ENCODE results near the gene LRCH4. TPM values are rescaled to one million over a fixed set of nuclear protein-coding genes. Genes with fewer than 3 reads are reported as not detected.

LRCH4 gene
- total and polyA plus RNA-seq, 8 donors = 16.4 to 106 (median 27.7) TPM

DNA sequence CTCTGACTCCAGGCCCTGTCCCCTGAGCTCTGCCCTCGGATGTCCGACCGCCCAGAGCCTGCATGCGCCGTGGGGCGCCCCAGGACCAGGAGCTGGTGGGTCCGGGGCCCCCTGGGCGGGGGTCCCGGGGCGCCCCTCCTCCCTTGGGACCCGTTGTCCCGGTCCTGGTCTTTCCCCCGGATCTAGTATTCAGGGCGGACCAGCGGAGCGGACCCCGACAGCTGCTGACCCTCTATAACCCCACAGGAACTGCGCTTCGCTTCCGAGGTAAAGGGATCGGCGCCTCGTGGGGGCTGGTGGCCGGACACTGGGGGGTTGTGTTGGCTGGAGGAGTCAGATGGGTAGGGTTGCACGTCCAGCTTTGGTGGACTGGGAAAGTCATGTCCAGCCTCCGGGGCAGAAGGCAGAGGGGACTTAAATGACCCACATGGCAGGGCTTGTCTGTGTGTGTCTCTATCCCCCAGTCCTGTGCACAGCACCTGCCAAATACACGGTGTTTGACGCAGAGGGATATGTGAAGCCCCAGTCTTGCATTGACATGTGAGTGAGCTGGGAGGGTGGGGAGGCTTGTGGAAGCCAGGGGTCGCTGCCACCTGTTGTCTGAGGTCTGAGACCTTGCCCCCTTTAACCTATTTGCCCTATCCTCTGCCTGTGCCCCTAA is 26.9 kb upstream of the LRCH4 start:
- intact Hi-C loops (cut with DNase I) = no loop called here
- WGBS, 2 donors = 2 to 3% methylated on average over 29 of the region's 29 CpGs
- TF ChIP-seq, protein P1, sequence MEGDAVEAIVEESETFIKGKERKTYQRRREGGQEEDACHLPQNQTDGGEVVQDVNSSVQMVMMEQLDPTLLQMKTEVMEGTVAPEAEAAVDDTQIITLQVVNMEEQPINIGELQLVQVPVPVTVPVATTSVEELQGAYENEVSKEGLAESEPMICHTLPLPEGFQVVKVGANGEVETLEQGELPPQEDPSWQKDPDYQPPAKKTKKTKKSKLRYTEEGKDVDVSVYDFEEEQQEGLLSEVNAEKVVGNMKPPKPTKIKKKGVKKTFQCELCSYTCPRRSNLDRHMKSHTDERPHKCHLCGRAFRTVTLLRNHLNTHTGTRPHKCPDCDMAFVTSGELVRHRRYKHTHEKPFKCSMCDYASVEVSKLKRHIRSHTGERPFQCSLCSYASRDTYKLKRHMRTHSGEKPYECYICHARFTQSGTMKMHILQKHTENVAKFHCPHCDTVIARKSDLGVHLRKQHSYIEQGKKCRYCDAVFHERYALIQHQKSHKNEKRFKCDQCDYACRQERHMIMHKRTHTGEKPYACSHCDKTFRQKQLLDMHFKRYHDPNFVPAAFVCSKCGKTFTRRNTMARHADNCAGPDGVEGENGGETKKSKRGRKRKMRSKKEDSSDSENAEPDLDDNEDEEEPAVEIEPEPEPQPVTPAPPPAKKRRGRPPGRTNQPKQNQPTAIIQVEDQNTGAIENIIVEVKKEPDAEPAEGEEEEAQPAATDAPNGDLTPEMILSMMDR (IDR thresholded peaks at IDR 0.05) = no peak
- Histone ChIP-seq H3K4me3 (peak overlapping the region; percentile 70 to 80 (median 74)), H3K36me3 (no peaks in the 10 kb centered on the region), H3K27me3 (no peaks in the 10 kb centered on the region), H3K4me1 (peaks cover 0 to 5% (median 0%) of the 10 kb centered on the region in 3 donors), H3K27ac (peak overlapping the region in 3 of 4 donors; percentile 91 to 97 (median 94)), H3K9me3 (no peaks in the 10 kb centered on the region)
- FAIRE-seq = no peak
- ATAC-seq = peak in 3 of 4 donors; percentile 2 to 4 (median 2)
- peak in 3 of 6 donors; percentile 46 to 82 (median 47) for DNase-seq

DNA sequence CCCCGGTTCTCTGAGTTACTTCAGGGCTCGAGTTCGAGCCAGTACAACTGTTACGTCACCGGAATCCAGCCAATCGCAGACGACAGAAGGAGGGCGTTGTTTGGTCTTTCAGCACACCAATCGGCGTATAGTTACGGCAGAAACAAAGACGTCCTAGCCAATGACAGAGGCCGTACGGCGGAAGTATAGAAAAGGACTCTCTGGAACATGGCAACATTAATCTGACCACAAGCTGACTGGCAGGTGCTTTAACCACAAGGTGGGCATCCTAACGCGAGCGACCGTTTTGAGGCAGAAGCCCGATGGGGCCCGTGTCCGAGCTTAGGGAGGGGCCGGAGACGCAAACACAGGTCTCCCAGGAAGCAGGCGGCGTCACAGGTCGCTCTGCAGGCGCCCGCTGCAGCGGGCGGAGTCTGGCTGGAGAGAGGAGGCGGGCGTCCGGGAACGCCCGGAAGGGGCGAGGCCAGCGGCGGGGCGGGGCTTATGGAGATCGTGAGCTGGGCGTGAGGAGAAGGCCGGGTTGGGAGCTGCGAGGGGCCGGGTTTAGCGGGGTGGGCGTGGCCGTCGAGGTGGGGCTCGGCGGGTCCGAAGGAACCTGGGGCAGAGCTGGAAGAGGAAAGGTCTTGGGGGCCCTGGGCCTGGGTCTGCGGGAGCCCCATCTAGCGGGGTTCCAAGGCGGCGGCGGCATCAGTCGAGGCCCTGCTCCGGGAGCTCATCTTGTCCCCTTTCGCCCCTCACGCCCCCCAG is 26.2 kb upstream of the LRCH4 start, which contains the start of gene MOSPD3:
Gene MOSPD3, plus strand, starts transcription at position 558 of the 747 bp plus-strand sequence. CDS start 252 bp downstream, outside the sequence.
- H3K4me3 ChIP-seq = peak within 1 kb of the TSS; percentile 70 to 80 (median 74)
- H3K27me3 ChIP-seq = no peaks in the 10 kb centered on the region
- FAIRE-seq (peak; percentile 98), ATAC-seq (peak; percentile 95 to 98 (median 96)), DNase-seq (peak; percentile 98 to 99 (median 99))
- intact Hi-C loops (cut with DNase I) = no loop called here
- H3K36me3 ChIP-seq = no peaks in the 10 kb centered on the region
- H3K27ac ChIP-seq = peak within 1 kb of the TSS; percentile 91 to 99 (median 96)
- TF ChIP-seq, protein P1 (IDR thresholded peaks at IDR 0.05) = no peak
- 0 to 1% methylated on average over 55 to 61 of the region's 61 CpGs for WGBS, 2 donors
- H3K4me1 ChIP-seq = peaks cover 0 to 5% (median 0%) of the 10 kb centered on the region in 3 donors
- no peaks in the 10 kb centered on the region for H3K9me3 ChIP-seq

DNA sequence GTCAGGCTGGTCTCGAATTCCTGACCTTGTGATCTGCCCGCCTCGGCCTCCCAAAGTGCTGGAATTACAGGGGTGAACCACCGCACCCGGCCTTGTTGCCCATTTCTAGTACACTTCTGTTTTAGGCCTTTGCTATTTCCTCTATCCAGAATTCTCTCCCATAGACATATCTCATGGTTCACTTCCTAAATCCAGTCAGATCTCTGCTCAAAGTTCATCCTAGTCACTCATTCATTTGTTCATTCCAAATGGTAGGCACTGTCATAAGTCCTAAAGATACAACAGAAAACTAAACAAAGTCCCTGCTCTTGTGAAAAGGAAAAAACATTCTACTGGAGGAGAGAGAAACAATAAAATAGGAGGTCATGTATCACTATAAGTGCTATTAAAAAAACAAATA is 24.0 kb upstream of the LRCH4 start:
- TF ChIP-seq, protein P1 (IDR thresholded peaks at IDR 0.05) = no peak
- H3K36me3 ChIP-seq = no peaks in the 10 kb centered on the region
- no peak for FAIRE-seq
- 80 to 95% methylated on average over 5 of the region's 5 CpGs for WGBS, 2 donors
- H3K27me3 ChIP-seq = no peaks in the 10 kb centered on the region
- no peak for ATAC-seq
- no peak for DNase-seq
- no peak overlapping the region for H3K27ac ChIP-seq
- H3K4me3 ChIP-seq = no peak overlapping the region
- intact Hi-C loops (cut with DNase I) = no loop called here
- peaks cover 0 to 5% (median 0%) of the 10 kb centered on the region in 3 donors for H3K4me1 ChIP-seq
- H3K9me3 ChIP-seq = no peaks in the 10 kb centered on the region

DNA sequence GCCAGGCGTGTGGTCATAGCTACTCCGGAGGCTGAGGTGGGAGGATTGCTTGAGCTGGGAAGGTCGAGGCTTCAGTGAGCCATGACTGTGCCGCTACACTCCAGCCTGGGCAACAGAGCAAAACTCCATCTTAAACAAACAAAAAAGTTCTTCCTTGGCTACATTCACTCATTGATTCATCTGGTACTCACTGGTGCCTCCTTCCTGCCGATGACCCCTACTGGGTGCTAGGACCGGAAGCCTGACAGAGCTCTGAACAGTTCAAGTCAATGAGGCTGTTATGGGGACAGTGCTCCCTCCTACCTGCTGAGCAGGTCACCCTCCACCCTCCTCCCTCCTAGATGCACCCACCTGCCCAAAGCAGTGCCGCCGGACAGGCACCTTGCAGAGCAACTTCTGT is 21.2 kb upstream of the LRCH4 start:
- Histone ChIP-seq H3K4me1 (peaks cover 0 to 3% (median 0%) of the 10 kb centered on the region in 3 donors), H3K9me3 (no peaks in the 10 kb centered on the region), H3K27ac (no peak overlapping the region), H3K36me3 (no peaks in the 10 kb centered on the region), H3K4me3 (no peak overlapping the region), H3K27me3 (no peaks in the 10 kb centered on the region)
- FAIRE-seq = no peak
- ATAC-seq = no peak
- 88 to 94% methylated on average over 8 of the region's 8 CpGs for WGBS, 2 donors
- no peak for DNase-seq
- TF ChIP-seq, protein P1 (IDR thresholded peaks at IDR 0.05) = no peak
- intact Hi-C loops (cut with DNase I) = no loop called here

Data from pancreas (tissue), 10 donors.